ENCODE measurements around the gene KCNQ5.

- TF ChIP-seq POLR2AphosphoS5 (IDR thresholded peaks at IDR 0.05; ENCODE audit: borderline replicate concordance, low read depth, low read length) (no peak), EZH2 (IDR thresholded peaks at IDR 0.05) (no peak), FOXP2 (optimal IDR thresholded peaks at IDR 0.05; ENCODE audit: control extremely low read depth, extremely low read length, insufficient read depth) (no peak)
Observed at GRCh38 chr6:72635636-72636035, 13.8 kb downstream of the KCNQ5 start.
